OCI-LY3 (cell line): ENCODE data around the gene IL22RA1.

Source experiments
- H2AFZ ChIP-seq: fragments of 200-600, 300-600 bp; shearing (Covaris generic); 2 replicates; pipeline ENCODE4 v1.6.0; 2014; ENCODE audit warnings: antibody characterized with exemption, low read depth, low read length
- H3K27ac ChIP-seq: fragments of 200-600, 300-600 bp; sonication (generic); 2 replicates; pipeline ENCODE4 v1.5.1; 2014; ENCODE audit warnings: mild to moderate bottlenecking, low read length, moderate library complexity, mixed read lengths
- H3K27me3 ChIP-seq: fragments of 200-600, 300-600 bp; sonication (generic); 2 replicates; pipeline ENCODE4 v1.6.1; 2014; ENCODE audit warnings: low read depth, low read length, mixed read lengths
- H3K36me3 ChIP-seq: fragments of 200-600, 300-600 bp; sonication (generic); replicated peaks from 2 replicates; pipeline ENCODE3; 2014; ENCODE audit warnings: low read depth, low read length, mixed read lengths
- H3K4me1 ChIP-seq: fragments of 300-600, 200-600 bp; sonication (generic); 2 replicates; pipeline ENCODE4 v1.6.1; 2014; ENCODE audit warnings: low read length, mixed read lengths
- H3K4me2 ChIP-seq: fragments of 200-600, 300-600 bp; sonication (generic); 2 replicates; pipeline ENCODE4 v1.6.1; 2014; ENCODE audit warnings: low read length, mixed read lengths
- H3K4me3 ChIP-seq: fragments of 300-600, 200-600 bp; sonication (generic); 2 replicates; pipeline ENCODE4 v1.5.1; 2014; ENCODE audit warnings: antibody characterized with exemption, mild to moderate bottlenecking, low read length, moderate library complexity
- H3K79me2 ChIP-seq: fragments of 300-600, 200-600 bp; shearing (Covaris generic); 2 replicates; pipeline ENCODE4 v1.6.1; 2014; ENCODE audit warnings: mild to moderate bottlenecking, low read length, mixed read lengths
- H3K9ac ChIP-seq: fragments of 300-600, 200-600 bp; shearing (Covaris generic); 2 replicates; pipeline ENCODE4 v1.6.0; 2014; ENCODE audit warnings: mild to moderate bottlenecking, low read length, moderate library complexity
- H3K9me3 ChIP-seq: fragments of 200-600, 300-600 bp; shearing (Covaris generic); 2 replicates; pipeline ENCODE4 v1.6.1; 2014; ENCODE audit warnings: low read length, mixed read lengths; ENCODE audit not compliant: insufficient read depth
- H4K20me1 ChIP-seq: fragments of 200-600, 300-600 bp; sonication (generic); 2 replicates; pipeline ENCODE4 v1.6.1; 2016; ENCODE audit warnings: low read length, mixed read lengths; ENCODE audit not compliant: insufficient read depth
- EZH2phosphoT487 ChIP-seq: fragments of 200-600 bp; shearing (Covaris generic); IDR thresholded peaks from 2 replicates; pipeline ENCODE4 v1.6.1; 2018; ENCODE audit warnings: antibody characterized with exemption, mixed run types, low read depth
- TF ChIP-seq, protein P1 (sequence below): fragments of 200-600, 300-600 bp; sonication (generic); IDR thresholded peaks from 2 replicates; pipeline ENCODE4 v1.5.1; 2014; ENCODE audit warnings: antibody characterized with exemption, low read length, low read depth

IL22RA1 gene

DNA sequence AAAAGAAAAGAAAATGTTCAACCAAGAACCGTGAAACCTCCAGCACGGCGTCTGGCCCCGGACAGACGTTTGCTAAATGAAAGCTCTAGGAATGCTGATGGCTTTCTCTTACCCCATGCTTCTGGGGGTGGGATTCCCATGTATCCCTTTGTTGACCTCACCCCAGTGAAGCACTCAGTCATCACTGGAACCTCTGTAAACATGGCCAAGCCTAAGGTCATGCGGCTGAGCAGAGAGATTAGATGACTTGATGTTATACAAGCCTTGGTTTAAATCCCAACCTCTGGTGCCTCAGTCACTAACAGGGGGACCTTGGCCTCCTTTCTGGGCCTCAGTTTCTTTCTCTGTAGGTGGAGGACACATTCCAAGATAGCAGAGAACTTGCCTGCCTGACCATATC is 28.2 kb downstream of the IL22RA1 start:
- no peak overlapping the region for H3K4me3 ChIP-seq
- H3K27ac ChIP-seq = no peak overlapping the region
- no peaks in the 10 kb centered on the region for H4K20me1 ChIP-seq
- TF ChIP-seq, protein P1, sequence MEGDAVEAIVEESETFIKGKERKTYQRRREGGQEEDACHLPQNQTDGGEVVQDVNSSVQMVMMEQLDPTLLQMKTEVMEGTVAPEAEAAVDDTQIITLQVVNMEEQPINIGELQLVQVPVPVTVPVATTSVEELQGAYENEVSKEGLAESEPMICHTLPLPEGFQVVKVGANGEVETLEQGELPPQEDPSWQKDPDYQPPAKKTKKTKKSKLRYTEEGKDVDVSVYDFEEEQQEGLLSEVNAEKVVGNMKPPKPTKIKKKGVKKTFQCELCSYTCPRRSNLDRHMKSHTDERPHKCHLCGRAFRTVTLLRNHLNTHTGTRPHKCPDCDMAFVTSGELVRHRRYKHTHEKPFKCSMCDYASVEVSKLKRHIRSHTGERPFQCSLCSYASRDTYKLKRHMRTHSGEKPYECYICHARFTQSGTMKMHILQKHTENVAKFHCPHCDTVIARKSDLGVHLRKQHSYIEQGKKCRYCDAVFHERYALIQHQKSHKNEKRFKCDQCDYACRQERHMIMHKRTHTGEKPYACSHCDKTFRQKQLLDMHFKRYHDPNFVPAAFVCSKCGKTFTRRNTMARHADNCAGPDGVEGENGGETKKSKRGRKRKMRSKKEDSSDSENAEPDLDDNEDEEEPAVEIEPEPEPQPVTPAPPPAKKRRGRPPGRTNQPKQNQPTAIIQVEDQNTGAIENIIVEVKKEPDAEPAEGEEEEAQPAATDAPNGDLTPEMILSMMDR = no peak
- TF ChIP-seq EZH2phosphoT487 = no peak
- no peaks in the 10 kb centered on the region for H3K4me1 ChIP-seq
- H2AFZ ChIP-seq = no peak overlapping the region
- H3K4me2 ChIP-seq = no peak overlapping the region
- H3K79me2 ChIP-seq = no peaks in the 10 kb centered on the region
- H3K27me3 ChIP-seq = peaks cover 6% of the 10 kb centered on the region; the same call in 1 of the 2 replicates
- no peaks in the 10 kb centered on the region for H3K36me3 ChIP-seq
- H3K9ac ChIP-seq = no peak overlapping the region
- H3K9me3 ChIP-seq = no peaks in the 10 kb centered on the region

DNA sequence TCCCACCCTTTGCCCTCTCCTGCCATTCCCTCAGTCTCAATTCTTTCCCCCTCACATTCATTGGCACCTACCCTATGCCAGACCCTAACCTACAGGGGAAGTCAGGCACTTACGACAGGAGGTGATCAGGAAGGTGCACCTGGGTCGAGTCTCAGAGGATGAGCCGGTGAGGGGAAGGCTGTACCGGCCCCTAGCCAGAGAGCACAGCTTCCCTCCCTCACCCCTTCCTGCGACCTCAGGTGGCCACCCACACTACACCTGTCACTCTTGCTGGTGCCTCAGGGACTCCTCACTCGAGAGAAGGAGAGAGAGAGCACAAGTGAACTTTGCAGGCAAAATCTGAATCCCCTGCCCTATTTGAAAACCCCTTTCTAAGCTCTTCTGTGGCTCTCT is 29.3 kb downstream of the IL22RA1 start:
- H2AFZ ChIP-seq = no peak overlapping the region
- no peaks in the 10 kb centered on the region for H4K20me1 ChIP-seq
- no peak for TF ChIP-seq EZH2phosphoT487
- TF ChIP-seq, protein P1 = no peak
- no peaks in the 10 kb centered on the region for H3K9me3 ChIP-seq
- H3K4me2 ChIP-seq = no peak overlapping the region
- H3K27me3 ChIP-seq = peaks cover 6% of the 10 kb centered on the region; the same call in 1 of the 2 replicates
- no peak overlapping the region for H3K9ac ChIP-seq
- H3K4me3 ChIP-seq = no peak overlapping the region
- H3K4me1 ChIP-seq = no peaks in the 10 kb centered on the region
- H3K27ac ChIP-seq = no peak overlapping the region
- H3K36me3 ChIP-seq = no peaks in the 10 kb centered on the region
- H3K79me2 ChIP-seq = no peaks in the 10 kb centered on the region

DNA sequence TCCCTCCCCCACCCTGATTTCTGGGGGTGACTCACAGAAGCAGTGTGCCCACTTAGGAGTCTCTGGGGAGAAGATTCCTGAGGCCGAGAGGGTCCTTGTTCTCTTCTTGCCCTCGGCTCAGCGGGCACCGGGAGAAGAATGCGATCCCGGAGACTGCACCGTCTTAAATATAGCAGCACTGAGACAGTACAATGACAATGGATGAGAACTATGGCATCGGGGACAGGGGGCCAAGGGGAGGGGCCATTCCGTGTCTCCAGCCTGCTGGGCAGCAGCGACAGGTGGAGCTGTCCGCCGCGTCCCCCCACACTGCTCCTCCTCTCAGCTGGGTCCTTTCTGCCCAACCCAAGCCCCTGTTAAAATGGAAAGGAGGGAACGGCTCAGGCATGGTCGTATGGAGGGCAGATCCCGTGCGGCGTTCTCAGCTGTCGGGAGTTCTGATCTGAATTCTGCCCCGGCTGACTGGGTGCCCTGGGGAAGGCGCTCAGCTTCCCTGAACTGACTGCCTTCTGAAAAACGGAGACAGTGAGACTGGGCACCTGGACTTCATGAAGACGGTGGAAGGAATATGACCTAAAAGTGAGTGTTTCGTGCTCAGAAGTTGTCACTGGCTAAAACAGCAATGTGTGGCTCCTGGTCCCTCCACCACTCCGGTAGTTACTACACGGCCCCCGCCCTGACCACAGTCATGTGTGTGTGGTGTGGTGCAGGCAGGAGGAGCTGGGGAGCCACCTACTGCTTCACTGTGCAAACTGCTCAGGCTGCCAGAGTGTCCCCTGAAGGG is 30.8 kb downstream of the IL22RA1 start, which contains the start of gene MYOM3:
Gene MYOM3, minus strand, starts transcription at position 140 of the 784 bp plus-strand sequence. CDS start 3,499 bp downstream, outside the sequence.
- no peak within 1 kb of the TSS for H2AFZ ChIP-seq
- peaks cover 6% of the 10 kb centered on the region; the same call in 1 of the 2 replicates for H3K27me3 ChIP-seq
- H3K79me2 ChIP-seq = no peaks in the 10 kb centered on the region
- H3K4me3 ChIP-seq = no peak within 1 kb of the TSS
- H4K20me1 ChIP-seq = no peaks in the 10 kb centered on the region
- H3K9me3 ChIP-seq = no peaks in the 10 kb centered on the region
- no peak within 1 kb of the TSS for H3K9ac ChIP-seq
- H3K36me3 ChIP-seq = no peaks in the 10 kb centered on the region
- H3K4me2 ChIP-seq = peak within 1 kb of the TSS; percentile 39; the same call in 1 of the 2 replicates
- no peak within 1 kb of the TSS for H3K27ac ChIP-seq
- H3K4me1 ChIP-seq = no peaks in the 10 kb centered on the region
- TF ChIP-seq, protein P1 = peak; percentile 42
- TF ChIP-seq EZH2phosphoT487 = no peak

DNA sequence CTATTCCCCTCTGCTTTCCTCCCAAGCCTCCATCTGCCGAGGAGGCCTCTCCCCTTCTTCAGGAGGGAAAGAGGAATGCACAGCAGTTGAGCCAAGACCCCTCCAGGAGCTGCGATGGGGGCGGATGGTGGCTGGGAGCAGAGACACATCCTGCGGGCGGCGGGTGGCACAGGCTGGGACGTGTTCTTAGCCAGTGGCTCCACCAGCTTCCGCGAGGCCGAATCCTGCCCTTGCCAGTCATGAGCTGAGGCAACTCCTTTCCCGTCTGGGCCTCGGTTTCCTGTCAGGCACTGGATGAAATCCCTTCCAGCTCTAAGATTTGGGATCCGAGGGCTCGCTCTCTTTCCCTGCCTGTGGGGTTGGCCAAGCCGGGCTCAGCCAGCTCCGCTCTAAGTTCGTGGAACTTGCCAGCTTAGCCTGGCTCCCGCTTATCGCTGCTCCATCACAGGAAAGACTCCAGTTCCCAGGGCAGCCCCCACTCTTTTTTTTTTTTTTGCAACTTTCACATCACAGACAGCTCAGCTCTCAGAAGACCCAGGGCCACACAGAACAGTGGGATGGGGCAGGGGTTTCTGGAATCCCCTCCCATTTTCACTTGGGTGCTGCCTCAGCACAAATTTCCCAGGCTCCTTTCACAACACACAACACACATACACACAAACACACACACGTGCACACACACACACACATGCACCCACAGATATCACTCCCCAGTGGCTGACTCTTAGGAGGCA is 31.5 kb downstream of the IL22RA1 start:
- Histone ChIP-seq H3K36me3 (no peaks in the 10 kb centered on the region), H3K27ac (no peak overlapping the region), H3K27me3 (peaks cover 3% of the 10 kb centered on the region; the same call in 1 of the 2 replicates), H3K9ac (no peak overlapping the region), H2AFZ (no peak overlapping the region), H3K4me2 (no peak overlapping the region), H3K79me2 (no peaks in the 10 kb centered on the region), H3K9me3 (no peaks in the 10 kb centered on the region), H3K4me3 (no peak overlapping the region), H4K20me1 (no peaks in the 10 kb centered on the region), H3K4me1 (no peaks in the 10 kb centered on the region)
- TF ChIP-seq, protein P1 = no peak
- TF ChIP-seq EZH2phosphoT487 = no peak
